GM13977 (cell line): ENCODE measurements around the gene PCOLCE2.

Experiments used
- DNase-seq: peaks from one replicate; pipeline ENCODE4 v3.0.0; 2012; ENCODE audit warnings: low spot score
- in situ Hi-C: fragments of 300-500 bp; cut with MboI; formaldehyde crosslinking; loops from one replicate; pipeline ENCODE4 v1.12.0; 2022; ENCODE audit warnings: low sequenced_read_pairs, low pct_unique_long_range_greater_than_20kb, mixed read lengths, inconsistent platforms; ENCODE audit not compliant: unreplicated experiment
- TF ChIP-seq, protein P1 (sequence below): IDR thresholded peaks from 2 replicates; pipeline ENCODE4 v1.5.1; 2012; ENCODE audit warnings: mild to moderate bottlenecking, control low read depth; ENCODE audit not compliant: insufficient read depth; ENCODE audit errors: extremely low read depth, missing control alignments

Gene PCOLCE2

DNA sequence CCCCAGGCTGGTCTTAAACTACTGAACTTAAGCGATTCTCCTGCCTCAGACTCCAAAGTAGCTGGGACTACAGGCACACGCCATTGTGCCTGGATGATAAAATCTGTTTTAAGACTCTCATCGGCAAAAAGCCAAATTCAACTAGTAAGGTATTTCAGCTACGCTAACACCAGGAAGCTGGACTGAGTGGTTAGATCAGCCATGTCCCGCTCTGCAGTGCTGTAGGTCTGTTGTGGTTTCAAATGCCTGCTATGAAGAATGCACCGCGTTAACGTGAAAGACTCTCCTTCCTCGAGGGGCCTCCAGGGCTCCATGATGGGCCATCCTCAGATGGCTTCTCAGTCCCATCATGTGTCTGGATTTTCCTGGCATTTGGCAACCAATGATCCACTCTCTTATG is 70.2 kb downstream of the PCOLCE2 start:
- no peak for DNase-seq
- TF ChIP-seq, protein P1, sequence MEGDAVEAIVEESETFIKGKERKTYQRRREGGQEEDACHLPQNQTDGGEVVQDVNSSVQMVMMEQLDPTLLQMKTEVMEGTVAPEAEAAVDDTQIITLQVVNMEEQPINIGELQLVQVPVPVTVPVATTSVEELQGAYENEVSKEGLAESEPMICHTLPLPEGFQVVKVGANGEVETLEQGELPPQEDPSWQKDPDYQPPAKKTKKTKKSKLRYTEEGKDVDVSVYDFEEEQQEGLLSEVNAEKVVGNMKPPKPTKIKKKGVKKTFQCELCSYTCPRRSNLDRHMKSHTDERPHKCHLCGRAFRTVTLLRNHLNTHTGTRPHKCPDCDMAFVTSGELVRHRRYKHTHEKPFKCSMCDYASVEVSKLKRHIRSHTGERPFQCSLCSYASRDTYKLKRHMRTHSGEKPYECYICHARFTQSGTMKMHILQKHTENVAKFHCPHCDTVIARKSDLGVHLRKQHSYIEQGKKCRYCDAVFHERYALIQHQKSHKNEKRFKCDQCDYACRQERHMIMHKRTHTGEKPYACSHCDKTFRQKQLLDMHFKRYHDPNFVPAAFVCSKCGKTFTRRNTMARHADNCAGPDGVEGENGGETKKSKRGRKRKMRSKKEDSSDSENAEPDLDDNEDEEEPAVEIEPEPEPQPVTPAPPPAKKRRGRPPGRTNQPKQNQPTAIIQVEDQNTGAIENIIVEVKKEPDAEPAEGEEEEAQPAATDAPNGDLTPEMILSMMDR, result no peak
- in situ Hi-C loops, result no loop called here

DNA sequence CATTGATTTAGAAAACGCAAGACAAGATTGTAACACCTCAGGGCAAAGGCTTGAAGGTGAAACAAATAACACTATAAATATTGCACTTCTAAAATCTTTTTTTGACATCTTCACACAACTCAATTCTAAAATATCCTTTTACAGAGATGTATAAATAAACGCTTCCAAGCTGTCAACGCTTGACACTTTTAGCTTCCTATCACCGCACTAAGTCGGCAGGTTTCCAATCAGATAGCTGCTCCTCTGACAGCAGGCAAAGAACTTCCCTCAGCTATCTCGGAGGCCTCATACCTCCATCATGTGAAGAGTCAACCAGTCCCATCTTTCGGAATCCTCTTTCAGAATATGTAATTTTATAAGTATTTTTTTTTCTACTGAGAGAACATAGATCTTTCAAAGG is 71.0 kb downstream of the PCOLCE2 start:
- in situ Hi-C loops, result no loop called here
- no peak for DNase-seq
- TF ChIP-seq, protein P1, result no peak

DNA sequence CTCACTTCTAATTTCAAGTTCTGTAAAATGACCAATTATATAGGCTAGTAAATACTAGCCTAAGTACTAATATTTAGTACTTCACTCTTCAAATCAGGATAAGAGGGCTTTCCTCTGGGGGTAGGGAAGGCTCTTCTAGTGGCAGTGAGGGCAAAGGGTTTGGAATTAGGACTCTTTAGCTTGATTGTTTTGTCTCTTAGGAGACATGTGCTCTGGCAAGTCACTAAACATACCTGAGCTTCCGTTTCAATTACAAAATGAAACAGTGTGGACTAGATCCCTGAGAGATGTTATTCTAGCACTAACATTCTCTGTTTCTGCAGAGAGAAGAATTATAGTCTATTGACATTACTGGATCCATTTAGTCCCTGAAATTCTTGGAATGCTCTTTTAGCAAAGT is 71.5 kb downstream of the PCOLCE2 start:
- DNase-seq, result no peak
- TF ChIP-seq, protein P1, result no peak
- in situ Hi-C loops, result no loop called here

DNA sequence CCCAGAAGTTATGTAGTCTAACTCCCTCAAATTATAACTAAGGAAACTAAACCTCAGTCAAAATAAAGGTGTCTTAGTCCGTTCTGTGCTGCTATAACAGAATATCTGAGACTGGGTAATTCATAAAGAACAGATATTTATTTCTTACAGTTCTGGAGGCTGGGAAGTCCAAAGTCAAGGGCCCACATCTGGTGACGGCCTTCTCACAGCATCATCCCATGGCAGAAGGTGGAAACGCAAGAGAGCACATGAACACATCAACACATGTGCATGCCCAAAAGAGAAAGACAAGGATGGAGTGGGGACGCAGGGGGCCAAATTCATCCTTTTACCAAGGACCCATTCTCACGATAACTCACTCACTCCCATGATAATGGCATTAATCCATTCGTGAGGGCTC is 73.1 kb downstream of the PCOLCE2 start:
- TF ChIP-seq, protein P1, result no peak
- DNase-seq, result no peak
- in situ Hi-C loops, result no loop called here

DNA sequence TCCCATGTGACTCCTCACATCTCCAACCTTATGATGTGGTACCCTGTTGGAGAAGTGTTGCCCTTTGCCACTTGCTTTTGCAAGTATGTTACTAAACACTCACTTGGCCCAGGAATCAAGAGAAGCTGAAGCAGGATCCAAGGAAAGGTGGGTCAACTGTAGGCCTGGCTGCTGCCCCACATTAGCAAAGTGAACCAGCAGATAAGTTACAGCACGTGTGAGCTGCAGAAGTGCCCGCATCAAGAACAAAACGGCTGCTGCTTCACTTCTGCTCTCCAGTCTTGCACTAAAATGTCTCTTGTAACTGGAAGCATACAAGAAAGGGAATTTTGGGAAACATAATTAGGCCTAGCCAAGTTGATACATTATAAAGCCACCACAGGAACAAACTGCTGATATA is 79.6 kb downstream of the PCOLCE2 start:
- in situ Hi-C loops, result no loop called here
- DNase-seq, result no peak
- TF ChIP-seq, protein P1, result no peak

DNA sequence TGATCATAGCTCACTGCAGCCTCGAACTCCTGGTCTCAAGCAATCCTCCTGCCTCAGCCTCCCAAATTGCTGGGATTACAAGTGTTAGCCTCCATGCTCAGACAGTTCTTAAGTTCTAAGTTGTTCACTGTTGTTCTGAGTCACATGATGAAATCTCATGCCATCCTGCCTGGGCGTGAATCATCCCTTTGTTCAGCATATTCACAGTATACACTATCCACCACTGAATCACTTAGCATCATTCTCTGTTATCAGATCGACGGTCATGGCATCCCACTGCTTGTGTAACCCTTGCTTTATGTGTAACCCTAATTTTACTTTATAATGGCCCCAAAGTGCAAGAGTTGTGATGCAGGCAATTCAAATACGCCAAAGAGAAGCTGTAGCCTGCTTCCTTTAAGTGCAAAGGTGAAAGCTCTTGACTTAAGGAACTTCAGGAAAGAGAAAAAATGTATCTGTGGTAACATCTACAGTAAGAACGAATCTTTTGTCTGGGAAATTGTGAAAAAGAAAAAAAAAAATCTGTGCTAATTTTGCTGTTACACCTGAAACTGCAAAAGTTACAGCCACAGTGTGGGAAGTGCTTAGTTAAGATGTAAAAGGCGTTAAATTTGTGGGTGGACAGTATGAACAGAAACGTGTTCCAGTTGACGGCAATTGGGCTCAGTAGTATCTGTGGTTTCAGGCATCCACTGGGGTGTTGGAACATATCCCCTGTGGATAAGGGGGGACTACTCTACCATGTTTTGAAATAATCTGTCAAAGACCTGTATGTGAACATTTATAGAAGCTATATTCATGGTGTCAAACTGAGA is 80.6 kb downstream of the PCOLCE2 start:
- in situ Hi-C loops, result no loop called here
- DNase-seq, result no peak
- TF ChIP-seq, protein P1, result no peak

DNA sequence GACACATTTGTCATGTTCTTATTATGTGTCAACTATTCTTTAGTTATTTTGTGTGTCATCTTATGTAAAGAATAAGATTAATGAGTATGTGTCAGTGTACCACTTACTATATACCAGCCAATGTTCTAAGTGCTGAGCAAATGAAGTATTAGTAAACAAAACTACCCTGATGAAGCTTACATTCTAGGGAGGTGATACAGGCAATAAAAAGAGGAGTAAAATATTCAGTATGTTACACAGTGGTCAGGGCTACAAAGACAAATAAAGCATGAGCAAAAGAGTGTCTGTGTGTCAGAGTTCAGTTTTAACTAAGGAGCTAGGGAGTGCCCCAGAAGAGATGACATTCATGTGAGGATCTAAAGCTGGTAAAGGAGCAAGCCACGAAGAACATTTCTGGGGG is 86.0 kb downstream of the PCOLCE2 start:
- no peak for DNase-seq
- in situ Hi-C loops, result no loop called here
- TF ChIP-seq, protein P1, result no peak
